ENCODE results near the gene C22orf42. TPM values are rescaled to one million over a fixed set of nuclear protein-coding genes. Genes with fewer than 3 reads are reported as not detected.
"Not testable (repeated sequence)": the region's sequence is repeated elsewhere in the genome, so short reads cannot be mapped to it uniquely, and the experiment has no call there.

C22orf42 gene
- total and polyA plus RNA-seq, 2 donors (not counting 1 experiment from before 2014, with no cell fraction given) = not detected

DNA sequence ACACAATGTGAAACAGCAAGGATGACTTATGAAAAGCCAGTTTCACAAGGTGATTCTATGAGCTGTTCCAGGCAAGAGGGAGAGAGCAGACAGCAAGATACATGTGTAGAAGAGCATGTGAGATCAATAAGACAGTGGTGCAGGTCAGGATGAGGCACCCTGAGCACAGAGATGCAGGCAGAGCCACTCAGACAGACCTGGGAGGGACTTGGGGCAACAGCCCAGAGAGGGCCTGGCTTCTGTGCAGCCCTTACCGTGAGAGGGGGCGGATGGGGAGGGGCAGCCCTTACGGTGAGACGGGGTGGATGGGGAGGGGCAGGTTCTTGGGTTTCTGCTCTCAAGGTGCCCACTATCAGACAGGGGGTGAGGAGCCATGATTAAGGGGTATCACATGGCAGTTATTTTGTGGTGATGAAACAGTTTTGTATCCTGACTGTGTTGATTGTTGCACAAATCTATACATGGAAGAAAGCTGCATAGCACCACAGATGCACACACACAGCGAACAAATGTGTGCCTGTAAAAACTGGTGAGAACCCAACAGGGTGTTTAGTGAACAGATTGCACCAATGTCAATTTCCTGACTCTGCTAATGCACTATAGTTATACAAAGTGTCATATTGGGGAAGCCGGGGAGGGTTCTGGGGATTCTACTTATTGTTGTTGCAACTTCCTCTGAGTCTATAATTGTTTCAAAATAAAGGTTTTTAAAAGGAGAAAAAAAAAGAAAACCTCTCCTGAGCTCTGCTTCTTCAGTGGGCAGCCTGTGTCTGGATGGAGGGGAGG, 5.2 kb upstream of the C22orf42 start:
- Histone ChIP-seq H3K4me3 (ENCODE audit: control extremely low read depth in 1 of 5, extremely low read depth in 1 of 5, insufficient read depth in 1 of 5, low read depth in 2 of 5, low read length in 4 of 5) (no peak overlapping the region), H3K36me3 (replicated peaks in 1 of 2; ENCODE audit: control extremely low read depth in 1 of 2, control insufficient read depth in 1 of 2, extremely low read depth in 1 of 2, insufficient read depth in 2 of 2, low read length in 1 of 2) (no peaks in the 10 kb centered on the region), H3K27ac (ENCODE audit: low read length in 2 of 2) (no peak overlapping the region), H3K9ac (ENCODE audit: low read length) (no peak overlapping the region), H3K79me2 (ENCODE audit: control insufficient read depth, insufficient read depth, low read length) (no peaks in the 10 kb centered on the region), H4K20me1 (ENCODE audit: control insufficient read depth, insufficient read depth, low read length, poor library complexity, severe bottlenecking) (no peaks in the 10 kb centered on the region), H3K4me2 (replicated peaks; ENCODE audit: low read depth, low read length, poor library complexity, severe bottlenecking) (no peak overlapping the region), H3K9me3 (ENCODE audit: control extremely low read depth in 1 of 3, control insufficient read depth in 2 of 3, insufficient read depth in 1 of 3, low read length in 2 of 3) (no peaks in the 10 kb centered on the region), H3K27me3 (replicated peaks in 1 of 4; ENCODE audit: control extremely low read depth in 1 of 4, control insufficient read depth in 3 of 4, insufficient read depth in 4 of 4, low read length in 3 of 4) (peaks cover 0 to 7% (median 0%) of the 10 kb centered on the region in 4 experiments), H2AFZ (ENCODE audit: insufficient read depth, low read depth, low read length, poor library complexity, severe bottlenecking) (no peak overlapping the region), H3K4me1 (ENCODE audit: control insufficient read depth in 2 of 2, insufficient read depth in 2 of 2, low read length in 2 of 2) (no peaks in the 10 kb centered on the region)
- Mint-ChIP-seq H3K4me1 (no peaks in the 10 kb centered on the region), H3K27ac (no peak overlapping the region), H3K4me3 (no peak overlapping the region), H3K27me3 (peaks cover 21% of the 10 kb centered on the region), H3K9me3 (ENCODE audit: insufficient read depth) (no peaks in the 10 kb centered on the region)
- intact Hi-C loops (cut with micrococcal nuclease) = no loop called here
- 91% methylated on average over 5 of the region's 6 CpGs for WGBS (ENCODE audit: insufficient coverage)
- ATAC-seq (ENCODE audit: low read depth) (no peak), DNase-seq (no peak)
- TF ChIP-seq EZH2 (IDR thresholded peaks at IDR 0.05; ENCODE audit: borderline replicate concordance, insufficient read depth, low read depth, low read length, poor library complexity, severe bottlenecking) = no peak
- TF ChIP-seq, protein P1, sequence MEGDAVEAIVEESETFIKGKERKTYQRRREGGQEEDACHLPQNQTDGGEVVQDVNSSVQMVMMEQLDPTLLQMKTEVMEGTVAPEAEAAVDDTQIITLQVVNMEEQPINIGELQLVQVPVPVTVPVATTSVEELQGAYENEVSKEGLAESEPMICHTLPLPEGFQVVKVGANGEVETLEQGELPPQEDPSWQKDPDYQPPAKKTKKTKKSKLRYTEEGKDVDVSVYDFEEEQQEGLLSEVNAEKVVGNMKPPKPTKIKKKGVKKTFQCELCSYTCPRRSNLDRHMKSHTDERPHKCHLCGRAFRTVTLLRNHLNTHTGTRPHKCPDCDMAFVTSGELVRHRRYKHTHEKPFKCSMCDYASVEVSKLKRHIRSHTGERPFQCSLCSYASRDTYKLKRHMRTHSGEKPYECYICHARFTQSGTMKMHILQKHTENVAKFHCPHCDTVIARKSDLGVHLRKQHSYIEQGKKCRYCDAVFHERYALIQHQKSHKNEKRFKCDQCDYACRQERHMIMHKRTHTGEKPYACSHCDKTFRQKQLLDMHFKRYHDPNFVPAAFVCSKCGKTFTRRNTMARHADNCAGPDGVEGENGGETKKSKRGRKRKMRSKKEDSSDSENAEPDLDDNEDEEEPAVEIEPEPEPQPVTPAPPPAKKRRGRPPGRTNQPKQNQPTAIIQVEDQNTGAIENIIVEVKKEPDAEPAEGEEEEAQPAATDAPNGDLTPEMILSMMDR (IDR thresholded peaks at IDR 0.05) = no peak
- ChIA-PET CTCF (interaction anchor here (0.7 kb wide), 1 partner anchor 62 kb away, joined by 3 read pairs; no protein-coding TSS in a partner anchor), POLR2A (no interaction called here)

DNA sequence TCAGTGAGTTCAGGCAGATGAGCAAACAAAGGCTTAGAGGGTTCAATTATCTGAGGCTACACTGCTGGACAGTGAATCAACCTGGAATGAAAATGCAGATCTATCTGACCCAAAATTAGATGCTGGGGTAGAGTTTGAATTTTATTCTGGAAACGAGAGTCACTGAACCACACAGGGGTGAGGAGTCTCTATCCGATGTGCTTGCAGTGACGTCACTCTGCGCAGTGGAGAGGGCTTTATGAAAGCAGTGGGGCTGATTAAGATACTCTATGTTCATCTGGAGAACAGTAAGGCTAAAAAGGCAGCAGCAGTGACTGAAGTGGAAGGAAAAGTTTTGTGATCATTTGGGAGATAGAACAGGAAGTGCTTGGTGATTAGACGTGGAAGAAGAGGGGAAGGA, 1.3 kb upstream of the C22orf42 start:
- CTCF ChIA-PET; H3K4me3 ChIP-seq (ENCODE audit: control extremely low read depth in 1 of 5, extremely low read depth in 1 of 5, insufficient read depth in 1 of 5, low read depth in 2 of 5, low read length in 4 of 5); H3K4me1 Mint-ChIP-seq; H3K9ac ChIP-seq (ENCODE audit: low read length); intact Hi-C loops (cut with micrococcal nuclease); POLR2A ChIA-PET; H4K20me1 ChIP-seq (ENCODE audit: control insufficient read depth, insufficient read depth, low read length, poor library complexity, severe bottlenecking); H3K79me2 ChIP-seq (ENCODE audit: control insufficient read depth, insufficient read depth, low read length); H3K4me2 ChIP-seq (replicated peaks; ENCODE audit: low read depth, low read length, poor library complexity, severe bottlenecking); H3K27ac ChIP-seq (ENCODE audit: low read length in 2 of 2); H3K27me3 ChIP-seq (replicated peaks in 1 of 4; ENCODE audit: control extremely low read depth in 1 of 4, control insufficient read depth in 3 of 4, insufficient read depth in 4 of 4, low read length in 3 of 4); H3K4me3 Mint-ChIP-seq; DNase-seq; H3K9me3 ChIP-seq (ENCODE audit: control extremely low read depth in 1 of 3, control insufficient read depth in 2 of 3, insufficient read depth in 1 of 3, low read length in 2 of 3); ATAC-seq (ENCODE audit: low read depth); H3K9me3 Mint-ChIP-seq (ENCODE audit: insufficient read depth); H3K27ac Mint-ChIP-seq; H3K36me3 ChIP-seq (replicated peaks in 1 of 2; ENCODE audit: control extremely low read depth in 1 of 2, control insufficient read depth in 1 of 2, extremely low read depth in 1 of 2, insufficient read depth in 2 of 2, low read length in 1 of 2); H2AFZ ChIP-seq (ENCODE audit: insufficient read depth, low read depth, low read length, poor library complexity, severe bottlenecking); H3K4me1 ChIP-seq (ENCODE audit: control insufficient read depth in 2 of 2, insufficient read depth in 2 of 2, low read length in 2 of 2): not testable (repeated sequence)
- peaks cover 22% of the 10 kb centered on the region for H3K27me3 Mint-ChIP-seq
- WGBS (ENCODE audit: insufficient coverage) = 94% methylated on average over 4 of the region's 5 CpGs

DNA sequence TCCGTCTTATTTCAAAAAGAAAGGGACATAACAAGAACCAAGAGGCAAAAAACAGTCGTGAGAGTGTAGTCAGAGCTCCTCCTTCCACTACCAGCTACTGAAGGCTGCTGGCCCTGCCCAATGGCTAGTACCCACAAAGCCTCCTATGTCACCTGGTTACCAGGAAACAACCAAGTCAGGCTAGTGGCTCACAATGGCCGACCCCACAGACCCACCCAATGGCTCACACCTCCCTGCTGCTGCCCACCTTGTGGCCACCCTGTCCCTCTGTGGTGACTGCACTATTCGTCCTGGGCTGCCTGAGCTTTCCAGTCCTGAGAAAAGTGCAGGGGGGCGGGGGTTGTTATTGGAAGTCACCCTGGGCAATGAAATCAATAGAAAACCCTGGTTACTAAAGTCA, 1.5 kb downstream of the C22orf42 start:
- H3K27me3 Mint-ChIP-seq = peaks cover 17% of the 10 kb centered on the region
- H3K9me3 Mint-ChIP-seq (ENCODE audit: insufficient read depth); ATAC-seq (ENCODE audit: low read depth); H3K79me2 ChIP-seq (ENCODE audit: control insufficient read depth, insufficient read depth, low read length); DNase-seq; H3K4me3 ChIP-seq (ENCODE audit: control extremely low read depth in 1 of 5, extremely low read depth in 1 of 5, insufficient read depth in 1 of 5, low read depth in 2 of 5, low read length in 4 of 5); H3K27ac Mint-ChIP-seq; H3K27ac ChIP-seq (ENCODE audit: low read length in 2 of 2); H4K20me1 ChIP-seq (ENCODE audit: control insufficient read depth, insufficient read depth, low read length, poor library complexity, severe bottlenecking); H3K9me3 ChIP-seq (ENCODE audit: control extremely low read depth in 1 of 3, control insufficient read depth in 2 of 3, insufficient read depth in 1 of 3, low read length in 2 of 3); H3K4me1 ChIP-seq (ENCODE audit: control insufficient read depth in 2 of 2, insufficient read depth in 2 of 2, low read length in 2 of 2); H3K9ac ChIP-seq (ENCODE audit: low read length); POLR2A ChIA-PET; CTCF ChIA-PET; H3K27me3 ChIP-seq (replicated peaks in 1 of 4; ENCODE audit: control extremely low read depth in 1 of 4, control insufficient read depth in 3 of 4, insufficient read depth in 4 of 4, low read length in 3 of 4); H2AFZ ChIP-seq (ENCODE audit: insufficient read depth, low read depth, low read length, poor library complexity, severe bottlenecking); H3K4me2 ChIP-seq (replicated peaks; ENCODE audit: low read depth, low read length, poor library complexity, severe bottlenecking); H3K4me1 Mint-ChIP-seq; H3K4me3 Mint-ChIP-seq; H3K36me3 ChIP-seq (replicated peaks in 1 of 2; ENCODE audit: control extremely low read depth in 1 of 2, control insufficient read depth in 1 of 2, extremely low read depth in 1 of 2, insufficient read depth in 2 of 2, low read length in 1 of 2); intact Hi-C loops (cut with micrococcal nuclease): not testable (repeated sequence)
- no CpG with 5 or more reads among the region's 5 CpGs for WGBS (ENCODE audit: insufficient coverage)
